HG03159 (cell line): ENCODE data around the gene CNTN2.

Experiments used
- ATAC-seq: cut with Tn5 transposase; IDR thresholded peaks from one replicate; pipeline ENCODE4 v1.9.1; 2021; ENCODE audit warnings: mild to moderate bottlenecking, moderate library complexity; ENCODE audit not compliant: unreplicated experiment

CNTN2 gene

GRCh38 chr1:205042911-205043806 lies at the start of gene CNTN2:
TSS of gene CNTN2 (plus strand) at chr1:205043212. CDS start at chr1:205053186, 9,974 bp downstream.
- no peak for ATAC-seq

- no peak for ATAC-seq
These were observed 48.7 kb upstream of the CNTN2 start for GRCh38 chr1:204994086-204994862.

GRCh38 chr1:204996981-204997380 lies 46.0 kb upstream of the CNTN2 start:
- ATAC-seq = no peak

- no peak for ATAC-seq
These were observed 45.2 kb upstream of the CNTN2 start for GRCh38 chr1:204997591-204998355.

GRCh38 chr1:205001162-205001561 lies 41.9 kb upstream of the CNTN2 start:
- no peak for ATAC-seq

- no peak for ATAC-seq
These were observed 40.3 kb upstream of the CNTN2 start for GRCh38 chr1:205002705-205003104.

GRCh38 chr1:205003358-205004131 lies 39.5 kb upstream of the CNTN2 start:
- ATAC-seq = no peak

- ATAC-seq = no peak
These were observed 38.7 kb upstream of the CNTN2 start for GRCh38 chr1:205004351-205004750.

GRCh38 chr1:205008896-205009295 lies 34.1 kb upstream of the CNTN2 start:
- ATAC-seq = no peak

- ATAC-seq = no peak
These were observed 33.3 kb upstream of the CNTN2 start for GRCh38 chr1:205009670-205010069.

- ATAC-seq = no peak
These were observed 30.4 kb upstream of the CNTN2 start for GRCh38 chr1:205012391-205013140.

GRCh38 chr1:205013683-205014367 lies 29.2 kb upstream of the CNTN2 start:
- ATAC-seq = no peak

- no peak for ATAC-seq
These were observed 28.2 kb upstream of the CNTN2 start for GRCh38 chr1:205014783-205015182.

- ATAC-seq = no peak
These were observed 27.8 kb upstream of the CNTN2 start for GRCh38 chr1:205015241-205015640.

GRCh38 chr1:205016075-205016474 lies 26.9 kb upstream of the CNTN2 start:
- no peak for ATAC-seq

GRCh38 chr1:205016584-205016983 lies 26.4 kb upstream of the CNTN2 start:
- no peak for ATAC-seq

- ATAC-seq = no peak
These were observed 26.0 kb upstream of the CNTN2 start for GRCh38 chr1:205017001-205017400.

- ATAC-seq = no peak
These were observed 25.2 kb upstream of the CNTN2 start for GRCh38 chr1:205017766-205018165.

GRCh38 chr1:205018381-205018780 lies 24.6 kb upstream of the CNTN2 start:
- no peak for ATAC-seq
